Keratinocyte (primary cell): ENCODE data around the gene D2HGDH.
"Not testable (repeated sequence)": the region's sequence is repeated elsewhere in the genome, so short reads cannot be mapped to it uniquely, and the experiment has no call there.

Source experiments
- EZH2 ChIP-seq: IDR thresholded peaks from one replicate; pipeline ENCODE4 v1.6.1; 2012; ENCODE audit warnings: inconsistent platforms, mild to moderate bottlenecking, low read length, moderate library complexity
- TF ChIP-seq, protein P1 (sequence below), 3 experiments: IDR thresholded peaks in 1 of 3; conservative IDR thresholded peaks in 1 of 3; optimal IDR thresholded peaks in 1 of 3; 2 replicates in 2 of 3; 3 replicates in 1 of 3; pipeline versions ENCODE3 to v1.5.1; 2011; ENCODE audit warnings: low read length in 3 of 3, mild to moderate bottlenecking in 3 of 3, moderate library complexity in 2 of 3, control low read depth in 1 of 3, inconsistent platforms in 1 of 3; ENCODE audit not compliant: insufficient read depth in 2 of 3; ENCODE audit errors: extremely low read depth in 1 of 3

DNA sequence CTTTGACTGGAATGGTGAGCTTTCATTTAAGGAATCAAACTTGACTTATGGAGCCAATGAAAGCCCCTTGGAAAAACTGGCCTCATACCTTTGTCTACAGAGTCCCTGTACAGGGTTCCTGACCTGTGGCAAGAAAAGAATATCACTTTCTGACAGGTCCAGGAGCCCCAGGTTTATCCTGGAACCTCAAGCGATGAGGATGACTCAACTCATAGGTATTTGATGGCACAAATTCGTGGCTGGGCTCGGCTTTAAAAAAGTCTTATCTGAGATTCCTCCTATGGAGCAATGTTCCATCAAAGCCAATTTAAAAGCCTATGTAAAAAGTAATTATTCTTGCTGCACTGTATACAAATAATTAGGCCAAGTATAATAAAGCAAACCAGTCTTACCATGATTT is 57.0 kb downstream of the D2HGDH start:
- TF ChIP-seq, protein P1, sequence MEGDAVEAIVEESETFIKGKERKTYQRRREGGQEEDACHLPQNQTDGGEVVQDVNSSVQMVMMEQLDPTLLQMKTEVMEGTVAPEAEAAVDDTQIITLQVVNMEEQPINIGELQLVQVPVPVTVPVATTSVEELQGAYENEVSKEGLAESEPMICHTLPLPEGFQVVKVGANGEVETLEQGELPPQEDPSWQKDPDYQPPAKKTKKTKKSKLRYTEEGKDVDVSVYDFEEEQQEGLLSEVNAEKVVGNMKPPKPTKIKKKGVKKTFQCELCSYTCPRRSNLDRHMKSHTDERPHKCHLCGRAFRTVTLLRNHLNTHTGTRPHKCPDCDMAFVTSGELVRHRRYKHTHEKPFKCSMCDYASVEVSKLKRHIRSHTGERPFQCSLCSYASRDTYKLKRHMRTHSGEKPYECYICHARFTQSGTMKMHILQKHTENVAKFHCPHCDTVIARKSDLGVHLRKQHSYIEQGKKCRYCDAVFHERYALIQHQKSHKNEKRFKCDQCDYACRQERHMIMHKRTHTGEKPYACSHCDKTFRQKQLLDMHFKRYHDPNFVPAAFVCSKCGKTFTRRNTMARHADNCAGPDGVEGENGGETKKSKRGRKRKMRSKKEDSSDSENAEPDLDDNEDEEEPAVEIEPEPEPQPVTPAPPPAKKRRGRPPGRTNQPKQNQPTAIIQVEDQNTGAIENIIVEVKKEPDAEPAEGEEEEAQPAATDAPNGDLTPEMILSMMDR (optimal IDR thresholded peaks at IDR 0.05 in 1 of 3, IDR thresholded peaks at IDR 0.05 in 1 of 3, conservative IDR thresholded peaks at IDR 0.05 in 1 of 3; ENCODE audit: extremely low read depth in 1 of 3, insufficient read depth in 2 of 3, low read length in 3 of 3): not testable (repeated sequence)
- not testable (repeated sequence) for TF ChIP-seq EZH2
